Activated CD4-positive, alpha-beta T cell treated with anti-CD3 and anti-CD28 coated beads, Interleukin-2, amount 50 U/mL, for 4 hours (primary cell): ENCODE data around the gene PGA3.
"Not testable (repeated sequence)": the region's sequence is repeated elsewhere in the genome, so short reads cannot be mapped to it uniquely, and the experiment has no call there.

ENCODE experiments used
- DNase-seq, 2 experiments: peaks; one replicate each; pipeline ENCODE4 v3.0.0-alpha.2; 2020

PGA3 gene

GRCh38 chr11:61202950-61203746 is at the start of gene PGA3:
Gene PGA3 (plus strand): TSS chr11:61203515. CDS start chr11:61203565, 50 bp downstream.
- not testable (repeated sequence) for DNase-seq

- no peak for DNase-seq
These were observed 49.7 kb upstream of the PGA3 start for GRCh38 chr11:61153593-61154095.

- DNase-seq, result no peak
These were observed 48.8 kb upstream of the PGA3 start for GRCh38 chr11:61154528-61154927.

- no peak for DNase-seq
These were observed 48.0 kb upstream of the PGA3 start for GRCh38 chr11:61155312-61155711.

- DNase-seq, result no peak
These were observed 47.6 kb upstream of the PGA3 start for GRCh38 chr11:61155741-61156140.

- no peak for DNase-seq
These were observed 45.6 kb upstream of the PGA3 start for GRCh38 chr11:61157743-61158142.

- DNase-seq, result no peak
These were observed 44.5 kb upstream of the PGA3 start for GRCh38 chr11:61158691-61159381.

- DNase-seq, result no peak
These were observed 42.7 kb upstream of the PGA3 start for GRCh38 chr11:61160487-61161189.

GRCh38 chr11:61161190-61162091 is 41.9 kb upstream of the PGA3 start, which contains the start of gene VPS37C:
Gene VPS37C (minus strand): TSS chr11:61161426. CDS start chr11:61138829, 22,597 bp downstream.
- DNase-seq, result peak; percentile 85 to 86

GRCh38 chr11:61162092-61162941 is 41.0 kb upstream of the PGA3 start:
- DNase-seq, result no peak

- no peak for DNase-seq
These were observed 40.3 kb upstream of the PGA3 start for GRCh38 chr11:61163021-61163420.

- no peak for DNase-seq
These were observed 39.4 kb upstream of the PGA3 start for GRCh38 chr11:61163714-61164605.

- no peak for DNase-seq
These were observed 38.5 kb upstream of the PGA3 start for GRCh38 chr11:61164606-61165424.

GRCh38 chr11:61165785-61166184 is 37.5 kb upstream of the PGA3 start:
- not testable (repeated sequence) for DNase-seq

GRCh38 chr11:61166331-61166730 is 37.0 kb upstream of the PGA3 start:
- DNase-seq, result not testable (repeated sequence)

- no peak for DNase-seq
These were observed 35.1 kb upstream of the PGA3 start for GRCh38 chr11:61168042-61168688.

GRCh38 chr11:61168800-61169199 is 34.5 kb upstream of the PGA3 start:
- no peak for DNase-seq

GRCh38 chr11:61170566-61170965 is 32.7 kb upstream of the PGA3 start:
- DNase-seq, result no peak

GRCh38 chr11:61171907-61172306 is 31.4 kb upstream of the PGA3 start:
- DNase-seq, result no peak
